NB4 (cell line): Measurements from ENCODE around the gene PUM1.

Experiments used
- CTCF ChIP-seq: IDR thresholded peaks from one replicate; pipeline ENCODE4 v1.5.1; 2012; ENCODE audit warnings: low read depth, low read length
- MYC ChIP-seq: IDR thresholded peaks from 2 replicates; pipeline ENCODE4 v1.6.1; 2011; ENCODE audit warnings: low read depth, low read length
- POLR2A ChIP-seq: IDR thresholded peaks from 2 replicates; pipeline ENCODE4 v1.6.1; 2011; ENCODE audit warnings: mild to moderate bottlenecking; ENCODE audit not compliant: insufficient read length; ENCODE audit errors: extremely low read depth

DNA sequence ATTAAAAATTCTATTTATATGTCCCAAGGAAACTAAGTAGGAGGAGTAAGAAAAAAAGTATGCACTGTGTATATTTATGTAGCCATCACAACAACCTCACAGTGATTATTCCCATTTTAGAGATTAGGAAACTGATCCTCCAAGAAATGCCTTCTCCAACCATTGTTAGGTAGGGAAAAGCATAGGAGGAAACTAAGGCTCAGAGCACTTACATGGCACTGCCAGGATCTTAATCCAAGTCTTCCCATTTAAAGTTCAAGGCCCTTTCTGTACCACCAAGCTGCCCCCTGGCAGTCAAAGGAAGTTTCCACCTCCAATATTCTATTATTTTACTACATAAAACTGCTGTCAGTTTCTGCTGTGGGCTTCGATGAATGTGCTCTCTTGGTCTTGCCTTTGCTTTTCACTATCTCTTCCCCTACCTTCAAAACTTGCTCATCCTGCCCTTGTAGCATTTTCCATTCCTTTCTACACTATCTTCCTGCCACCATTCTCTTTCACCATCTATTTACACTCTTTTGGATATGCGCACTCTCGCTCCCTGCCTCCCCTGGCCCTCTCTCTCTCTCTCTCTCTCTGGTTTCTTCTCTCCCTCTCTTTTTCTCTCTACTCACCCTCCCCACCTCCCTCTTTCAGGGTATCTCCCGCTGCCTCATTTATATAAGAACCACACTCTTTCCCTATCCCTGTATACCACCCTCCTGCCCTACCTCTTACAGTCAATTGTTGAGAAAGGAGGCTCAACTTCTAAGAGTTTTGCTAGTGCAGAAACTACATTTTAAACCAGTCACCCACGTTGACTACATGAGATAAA lies 34.0 kb downstream of the PUM1 start:
- TF ChIP-seq CTCF: no peak
- TF ChIP-seq POLR2A: no peak
- no peak for TF ChIP-seq MYC
